ENCODE data around the gene ENPP3. TPM values are rescaled to one million over a fixed set of nuclear protein-coding genes. Genes with fewer than 3 reads are reported as not detected.

ENPP3 gene
- total RNA-seq, 1 experiment from 2014 or later, result 0.15 TPM

DNA sequence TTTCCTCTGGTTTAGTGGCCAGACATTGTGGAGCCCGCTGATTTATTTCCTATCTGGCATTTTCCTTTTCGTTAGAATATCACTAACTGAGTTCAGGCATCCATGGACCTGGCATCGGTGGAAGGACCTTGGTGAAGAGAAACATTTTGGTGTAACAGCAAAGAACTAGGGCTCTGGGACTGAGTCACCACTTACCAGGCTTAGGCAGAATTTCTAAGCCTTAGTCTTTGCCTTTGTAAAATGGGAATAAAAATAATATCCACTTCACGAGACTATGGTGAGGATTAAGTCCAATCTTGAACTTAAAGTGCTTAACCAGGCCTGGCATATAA lies 128.7 kb downstream of the ENPP3 start:
- Histone ChIP-seq H2AFZ (ENCODE audit: low read length) (no peak overlapping the region), H3K79me1 (ENCODE audit: insufficient read depth, low read depth, low read length, poor library complexity, severe bottlenecking) (no peaks in the 10 kb centered on the region), H3K4ac (ENCODE audit: low read depth, low read length) (no peak overlapping the region), H2AK5ac (ENCODE audit: insufficient read length, low read length) (no peak overlapping the region), H2BK120ac (ENCODE audit: low read depth, low read length, poor library complexity, severe bottlenecking) (no peak overlapping the region), H2BK5ac (ENCODE audit: insufficient read length, low read length) (no peak overlapping the region), H3K79me2 (ENCODE audit: insufficient read depth, low read length) (no peaks in the 10 kb centered on the region), H3K23ac (ENCODE audit: insufficient read length, low read depth, low read length) (no peak overlapping the region), H3T11ph (ENCODE audit: low read length) (no peak overlapping the region), H2BK20ac (ENCODE audit: low read depth, low read length, poor library complexity, severe bottlenecking) (no peak overlapping the region), H4K5ac (ENCODE audit: insufficient read length, low read depth, low read length) (no peak overlapping the region), H3K9me3 (ENCODE audit: control insufficient read depth, low read depth, low read length) (no peaks in the 10 kb centered on the region), H3K27ac (ENCODE audit: insufficient read length, low read depth, low read length) (no peak overlapping the region), H4K91ac (ENCODE audit: insufficient read length, low read depth, low read length) (no peak overlapping the region), H4K8ac (replicated peaks; ENCODE audit: insufficient read length, low read depth, low read length) (no peak overlapping the region), H2BK12ac (ENCODE audit: insufficient read length, low read depth, low read length) (no peak overlapping the region), H3K4me2 (ENCODE audit: insufficient read depth, insufficient read length, low read length) (no peak overlapping the region), H3K9ac (ENCODE audit: extremely low read depth, insufficient read length, low read length) (no peak overlapping the region), H2BK15ac (ENCODE audit: low read depth, low read length) (no peak overlapping the region), H3K56ac (ENCODE audit: insufficient read length, low read depth, low read length) (no peak overlapping the region), H3K18ac (ENCODE audit: insufficient read length, low read depth, low read length) (no peak overlapping the region), H3K23me2 (ENCODE audit: insufficient read length, low read depth, low read length, poor library complexity, severe bottlenecking) (no peaks in the 10 kb centered on the region), H3K14ac (ENCODE audit: insufficient read depth, low read length) (no peak overlapping the region), H3K27me3 (ENCODE audit: insufficient read depth, low read length) (no peaks in the 10 kb centered on the region), H4K20me1 (ENCODE audit: control insufficient read depth, insufficient read depth, insufficient read length) (no peaks in the 10 kb centered on the region), H3K4me1 (ENCODE audit: insufficient read depth, low read length) (no peaks in the 10 kb centered on the region)
- Mint-ChIP-seq H3K27ac (no peak overlapping the region), H3K36me3 (ENCODE audit: insufficient read depth in 1 of 3, low read depth in 3 of 3) (no peaks in the 10 kb centered on the region), H3K9me3 (no peaks in the 10 kb centered on the region), H3K4me1 (no peaks in the 10 kb centered on the region), H3K27me3 (ENCODE audit: low read depth) (peaks cover 18% of the 10 kb centered on the region), H3K4me3 (no peak overlapping the region)
- TF ChIP-seq, protein P1, sequence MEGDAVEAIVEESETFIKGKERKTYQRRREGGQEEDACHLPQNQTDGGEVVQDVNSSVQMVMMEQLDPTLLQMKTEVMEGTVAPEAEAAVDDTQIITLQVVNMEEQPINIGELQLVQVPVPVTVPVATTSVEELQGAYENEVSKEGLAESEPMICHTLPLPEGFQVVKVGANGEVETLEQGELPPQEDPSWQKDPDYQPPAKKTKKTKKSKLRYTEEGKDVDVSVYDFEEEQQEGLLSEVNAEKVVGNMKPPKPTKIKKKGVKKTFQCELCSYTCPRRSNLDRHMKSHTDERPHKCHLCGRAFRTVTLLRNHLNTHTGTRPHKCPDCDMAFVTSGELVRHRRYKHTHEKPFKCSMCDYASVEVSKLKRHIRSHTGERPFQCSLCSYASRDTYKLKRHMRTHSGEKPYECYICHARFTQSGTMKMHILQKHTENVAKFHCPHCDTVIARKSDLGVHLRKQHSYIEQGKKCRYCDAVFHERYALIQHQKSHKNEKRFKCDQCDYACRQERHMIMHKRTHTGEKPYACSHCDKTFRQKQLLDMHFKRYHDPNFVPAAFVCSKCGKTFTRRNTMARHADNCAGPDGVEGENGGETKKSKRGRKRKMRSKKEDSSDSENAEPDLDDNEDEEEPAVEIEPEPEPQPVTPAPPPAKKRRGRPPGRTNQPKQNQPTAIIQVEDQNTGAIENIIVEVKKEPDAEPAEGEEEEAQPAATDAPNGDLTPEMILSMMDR (conservative IDR thresholded peaks at IDR 0.05), result no peak
- no peak for DNase-seq
- WGBS (ENCODE audit: extremely low coverage, insufficient read length, low lambda C conversion rate), result no CpG with 5 or more reads among the region's 4 CpGs

Measured in H9 (cell line).